OCI-LY7 (cell line): ENCODE data around the gene OGFOD3. TPM values are rescaled to one million over a fixed set of nuclear protein-coding genes. Genes with fewer than 3 reads are reported as not detected.
A peak's percentile ranks its signal among the peaks of the same experiment; 100 is the strongest.

ENCODE experiments used
- BruUV-seq: library from RNA; stranded (reverse); fragments of 400-500 nt; replicated peaks from 2 replicates; lab custom pipeline; 2021; lab: Mats Ljungman, UMichigan
- CTCF ChIA-PET: fragments of 300-600 bp; sonication (Branson Sonifier 250); formaldehyde crosslinking; loops from one replicate; lab custom pipeline; 2022; ENCODE audit warnings: antibody characterized with exemption; ENCODE audit not compliant: unreplicated experiment; lab: Charles Lee
- POLR2A ChIA-PET: fragments of 300-600 bp; sonication (Branson Sonifier 250); formaldehyde crosslinking; loops from one replicate; lab custom pipeline; 2022; ENCODE audit warnings: antibody characterized with exemption; lab: Charles Lee
- DNase-seq: peaks from one replicate; pipeline ENCODE4 v3.0.0-alpha.2; 2015; ENCODE audit warnings: low spot score
- H2AFZ ChIP-seq: fragments of 200-600 bp; sonication (generic), shearing (Covaris generic); 2 replicates; pipeline ENCODE4 v1.6.1; 2014; ENCODE audit warnings: mild to moderate bottlenecking, antibody characterized with exemption, low read length, moderate library complexity
- H3K27ac ChIP-seq: fragments of 200-600 bp; sonication (generic); 2 replicates; pipeline ENCODE4 v1.5.1; 2014; ENCODE audit warnings: mixed run types, low read depth, mild to moderate bottlenecking, moderate library complexity, low read length, inconsistent platforms; ENCODE audit not compliant: poor library complexity, severe bottlenecking
- H3K36me3 ChIP-seq: fragments of 200-600 bp; sonication (generic); 2 replicates; pipeline ENCODE4 v1.6.1; 2014; ENCODE audit warnings: mild to moderate bottlenecking, antibody characterized with exemption, low read length, moderate library complexity, mixed read lengths; ENCODE audit not compliant: insufficient read depth
- H3K4me1 ChIP-seq: fragments of 200-600 bp; sonication (generic); 2 replicates; pipeline ENCODE4 v1.5.1; 2014; ENCODE audit warnings: mild to moderate bottlenecking, low read length; ENCODE audit not compliant: insufficient read depth, poor library complexity, severe bottlenecking
- H3K4me2 ChIP-seq: fragments of 200-600 bp; sonication (generic); 2 replicates; pipeline ENCODE4 v1.6.1; 2014; ENCODE audit warnings: mild to moderate bottlenecking, low read length
- H3K4me3 ChIP-seq: fragments of 200-600 bp; sonication (generic); 2 replicates; pipeline ENCODE4 v1.5.1; 2014; ENCODE audit warnings: mild to moderate bottlenecking, low read depth, low read length; ENCODE audit not compliant: poor library complexity, severe bottlenecking
- H3K79me2 ChIP-seq: fragments of 200-600 bp; sonication (generic); 2 replicates; pipeline ENCODE4 v1.6.1; 2016; ENCODE audit warnings: low read depth, mild to moderate bottlenecking, low read length, moderate library complexity, mixed read lengths; ENCODE audit not compliant: insufficient read depth
- H3K9me2 ChIP-seq: fragments of 200-600 bp; sonication (generic); 2 replicates; pipeline ENCODE4 v1.6.1; 2016; ENCODE audit warnings: mild to moderate bottlenecking, low read length, mixed read lengths; ENCODE audit not compliant: insufficient read depth
- H3K9me3 ChIP-seq: fragments of 200-600 bp; sonication (generic); 2 replicates; pipeline ENCODE4 v1.6.1; 2014; ENCODE audit warnings: mild to moderate bottlenecking, mixed run types, low read length, mixed read lengths
- H4K20me1 ChIP-seq: fragments of 200-600 bp; sonication (generic); 2 replicates; pipeline ENCODE4 v1.6.1; 2014; ENCODE audit warnings: mild to moderate bottlenecking, antibody characterized with exemption, low read length, moderate library complexity, mixed read lengths; ENCODE audit not compliant: insufficient read depth
- CTCF ChIP-seq: fragments of 200-600 bp; sonication (generic); conservative IDR thresholded peaks from 2 replicates; pipeline ENCODE4 v1.5.1; 2014; ENCODE audit warnings: mild to moderate bottlenecking, antibody characterized with exemption, low read length, moderate library complexity, mixed read lengths
- EZH2phosphoT487 ChIP-seq: fragments of 200-600 bp; sonication (generic); IDR thresholded peaks from 2 replicates; pipeline ENCODE4 v1.6.1; 2018; ENCODE audit warnings: low read depth, borderline replicate concordance, mild to moderate bottlenecking, mixed run types, antibody characterized with exemption, low read length, moderate library complexity, mixed read lengths
- intact Hi-C: fragments of 100-400 bp; cut with micrococcal nuclease; formaldehyde crosslinking; loops from one replicate; pipeline ENCODE4 v1.10.0; 2022; ENCODE audit not compliant: unreplicated experiment
- total RNA-seq, 2 experiments: library from RNA; depleted of rRNA in 1 of 2; stranded (reverse); fragments of >200 nt in 1 of 2; shearing (Covaris generic) in 1 of 2; gene quantifications; 2 replicates each; pipeline ENCODE4 v1.2.3, GENCODE V29; 2014 to 2022

The OGFOD3 gene
- total RNA-seq, 2 experiments from 2014 or later = 55.6 to 65.2 TPM

GRCh38 chr17:82369211-82369610 is 49.2 kb downstream of the OGFOD3 start:
- peaks cover 64% of the 10 kb centered on the region for H3K4me1 ChIP-seq
- POLR2A ChIA-PET = interaction anchor here (1.8 to 2.0 kb wide), 2 partner anchors 11 to 19 kb away, joined by 13 to 15 read pairs; partner anchors contain the start of gene TEX19
- H3K9me3 ChIP-seq = no peaks in the 10 kb centered on the region
- H3K4me3 ChIP-seq = no peak overlapping the region
- CTCF ChIA-PET = no interaction called here
- TF ChIP-seq CTCF = no peak
- TF ChIP-seq EZH2phosphoT487 = no peak
- intact Hi-C loops = no loop called here
- DNase-seq = no peak
- peak overlapping the region; percentile 2 for H3K27ac ChIP-seq
- no peaks in the 10 kb centered on the region for H3K79me2 ChIP-seq
- H3K36me3 ChIP-seq = no peaks in the 10 kb centered on the region
- BruUV-seq = no TSS peak
- no peaks in the 10 kb centered on the region for H3K9me2 ChIP-seq
- H3K4me2 ChIP-seq = no peak overlapping the region
- no peaks in the 10 kb centered on the region for H4K20me1 ChIP-seq
- no peak overlapping the region for H2AFZ ChIP-seq

GRCh38 chr17:82367724-82368524 is 50.5 kb downstream of the OGFOD3 start:
- peak overlapping the region; percentile 62 for H3K27ac ChIP-seq
- no peaks in the 10 kb centered on the region for H3K9me3 ChIP-seq
- ChIA-PET POLR2A (interaction anchor here (0.6 to 0.8 kb wide), 2 partner anchors 9 to 85 kb away, joined by 3 to 4 read pairs; partner anchors contain the start of gene TEX19), CTCF (interaction anchor here (0.7 to 0.8 kb wide), 2 partner anchors 15 to 894 kb away, joined by 3 read pairs; no protein-coding TSS in a partner anchor)
- no peaks in the 10 kb centered on the region for H4K20me1 ChIP-seq
- H3K4me2 ChIP-seq = peak overlapping the region; percentile 48
- peak overlapping the region; percentile 59 for H3K4me3 ChIP-seq
- peak; percentile 96 for DNase-seq
- H2AFZ ChIP-seq = peak overlapping the region; percentile 56; the same call in 1 of the 2 replicates
- no peaks in the 10 kb centered on the region for H3K36me3 ChIP-seq
- intact Hi-C loops = no loop called here
- no TSS peak for BruUV-seq
- no peaks in the 10 kb centered on the region for H3K9me2 ChIP-seq
- peaks cover 69% of the 10 kb centered on the region for H3K4me1 ChIP-seq
- TF ChIP-seq EZH2phosphoT487 = no peak
- no peak for TF ChIP-seq CTCF
- no peaks in the 10 kb centered on the region for H3K79me2 ChIP-seq
